Head of caudate nucleus (tissue), 42 donors: Measurements from ENCODE around the gene KCTD10.
"Not testable (repeated sequence)": the region's sequence is repeated elsewhere in the genome, so short reads cannot be mapped to it uniquely, and the experiment has no call there.

Experiments used
- DNase-seq, 42 donors: peaks; one replicate each; pipeline versions ENCODE4 v3.0.0 to v3.0.0-alpha.2; 2020 to 2021; ENCODE audit warnings: mixed read lengths in 7 of 42
- intact Hi-C: fragments of 100-400 bp; cut with DNase I; formaldehyde crosslinking; loops from one replicate; pipeline ENCODE4 v1.15.0; 2022

The KCTD10 gene

GRCh38 chr12:109477963-109478315 lies 839 bp upstream of the KCTD10 start:
- intact Hi-C loops, result no loop called here
- no peak for DNase-seq

- intact Hi-C loops, result no loop called here
- DNase-seq, result peak in 2 of 42 donors; percentile 12 to 91
Observed at GRCh38 chr12:109476807-109477184, 304 bp downstream of the KCTD10 start.

GRCh38 chr12:109475993-109476806 lies 900 bp downstream of the KCTD10 start:
- DNase-seq, result no peak
- intact Hi-C loops, result no loop called here

- intact Hi-C loops, result no loop called here
- DNase-seq, result no peak
Observed at GRCh38 chr12:109475121-109475520, 2.0 kb downstream of the KCTD10 start.

- DNase-seq, intact Hi-C loops: not testable (repeated sequence)
Observed at GRCh38 chr12:109473526-109474270, 3.4 kb downstream of the KCTD10 start.

GRCh38 chr12:109473006-109473405 lies 4.1 kb downstream of the KCTD10 start:
- DNase-seq, result no peak
- intact Hi-C loops, result no loop called here

GRCh38 chr12:109469517-109469916 lies 7.6 kb downstream of the KCTD10 start:
- DNase-seq, result no peak
- intact Hi-C loops, result no loop called here

- peak in 19 of 42 donors; percentile 15 to 72 (median 39) for DNase-seq
- intact Hi-C loops, result no loop called here
Observed at GRCh38 chr12:109467978-109468676, 9.0 kb downstream of the KCTD10 start.

GRCh38 chr12:109466821-109467220 lies 10.3 kb downstream of the KCTD10 start:
- DNase-seq, result no peak
- intact Hi-C loops, result no loop called here

- DNase-seq, result no peak
- intact Hi-C loops, result no loop called here
Observed at GRCh38 chr12:109466305-109466704, 10.8 kb downstream of the KCTD10 start.

GRCh38 chr12:109464642-109465351 lies 12.3 kb downstream of the KCTD10 start:
- intact Hi-C loops, result no loop called here
- no peak for DNase-seq

GRCh38 chr12:109463756-109464155 lies 13.3 kb downstream of the KCTD10 start:
- no peak for DNase-seq
- intact Hi-C loops, result no loop called here

- intact Hi-C loops, result no loop called here
- peak in 3 of 42 donors; percentile 23 to 29 (median 26) for DNase-seq
Observed at GRCh38 chr12:109462868-109463692, 14.0 kb downstream of the KCTD10 start.

- peak in 23 of 42 donors; percentile 10 to 75 (median 56) for DNase-seq
- intact Hi-C loops, result no loop called here
Observed at GRCh38 chr12:109461846-109462756, 15.0 kb downstream of the KCTD10 start.

GRCh38 chr12:109461049-109461845 lies 15.9 kb downstream of the KCTD10 start:
- intact Hi-C loops, result no loop called here
- peak in 9 of 42 donors; percentile 15 to 47 (median 31) for DNase-seq

- DNase-seq, result no peak
- intact Hi-C loops, result no loop called here
Observed at GRCh38 chr12:109460538-109460937, 16.6 kb downstream of the KCTD10 start.

GRCh38 chr12:109459247-109459646 lies 17.9 kb downstream of the KCTD10 start:
- intact Hi-C loops, result no loop called here
- DNase-seq, result no peak
